Measurements from ENCODE around the gene IL1RAPL2. TPM values are rescaled to one million over a fixed set of nuclear protein-coding genes. Genes with fewer than 3 reads are reported as not detected.
"Not testable (repeated sequence)": the region's sequence is repeated elsewhere in the genome, so short reads cannot be mapped to it uniquely, and the experiment has no call there.

The IL1RAPL2 gene
- total and polyA plus RNA-seq, 5 donors from 2014 or later: not detected

- H3K4me1 Mint-ChIP-seq: no peaks in the 10 kb centered on the region
- no peak overlapping the region for H3K4me3 Mint-ChIP-seq
- H3K27me3 Mint-ChIP-seq: no peaks in the 10 kb centered on the region
- Histone ChIP-seq H3K27ac (ENCODE audit: insufficient read depth, low read length, poor library complexity, severe bottlenecking) (no peak overlapping the region), H3K36me3 (ENCODE audit: control insufficient read depth, insufficient read depth, low read length) (no peaks in the 10 kb centered on the region), H3K9me3 (ENCODE audit: control insufficient read depth in 2 of 2, low read length in 2 of 2) (no peaks in the 10 kb centered on the region), H3K4me1 (ENCODE audit: control insufficient read depth, insufficient read depth, low read length, poor library complexity, severe bottlenecking) (no peaks in the 10 kb centered on the region), H3K27me3 (ENCODE audit: control insufficient read depth, insufficient read depth, low read length) (no peaks in the 10 kb centered on the region), H3K4me3 (ENCODE audit: low read depth, low read length) (no peak overlapping the region)
- DNase-seq (no peak), ATAC-seq (ENCODE audit: low read depth in 2 of 2) (no peak)
- H3K27ac Mint-ChIP-seq: no peak overlapping the region
- H3K9me3 Mint-ChIP-seq: peaks cover 0 to 2% (median 0%) of the 10 kb centered on the region in 7 donors
- H3K36me3 Mint-ChIP-seq: no peaks in the 10 kb centered on the region
Measured at GRCh38 chrX:104659005-104659744, 93.2 kb downstream of the IL1RAPL2 start.

DNA sequence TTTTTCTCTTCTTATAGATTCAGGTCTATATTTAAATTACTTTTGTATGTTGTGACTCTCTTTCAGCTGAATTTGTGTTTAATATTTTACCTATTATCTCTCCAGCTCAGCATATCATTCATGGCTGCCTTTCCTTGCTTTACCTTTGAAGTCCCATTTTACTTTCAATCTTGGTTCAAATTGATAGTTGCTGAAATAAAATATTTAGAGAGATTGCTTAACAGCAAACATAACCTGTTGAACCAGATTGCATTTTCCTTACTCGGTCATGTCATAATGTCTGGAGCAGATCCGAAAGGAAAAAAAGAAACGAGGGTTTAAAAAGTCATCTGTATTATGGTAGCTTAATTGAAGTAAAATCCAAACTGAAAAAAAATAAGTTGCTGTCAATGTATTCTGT, 94.1 kb downstream of the IL1RAPL2 start:
- Histone ChIP-seq H3K4me1 (ENCODE audit: control insufficient read depth, insufficient read depth, low read length, poor library complexity, severe bottlenecking) (no peaks in the 10 kb centered on the region), H3K27me3 (ENCODE audit: control insufficient read depth, insufficient read depth, low read length) (no peaks in the 10 kb centered on the region), H3K36me3 (ENCODE audit: control insufficient read depth, insufficient read depth, low read length) (no peaks in the 10 kb centered on the region), H3K9me3 (ENCODE audit: control insufficient read depth in 2 of 2, low read length in 2 of 2) (no peaks in the 10 kb centered on the region), H3K27ac (ENCODE audit: insufficient read depth, low read length, poor library complexity, severe bottlenecking) (no peak overlapping the region), H3K4me3 (ENCODE audit: low read depth, low read length) (no peak overlapping the region)
- DNase-seq (no peak), ATAC-seq (ENCODE audit: low read depth in 2 of 2) (no peak)
- Mint-ChIP-seq H3K4me1 (no peaks in the 10 kb centered on the region), H3K4me3 (no peak overlapping the region), H3K27me3 (no peaks in the 10 kb centered on the region), H3K36me3 (no peaks in the 10 kb centered on the region), H3K9me3 (peaks cover 0 to 2% (median 0%) of the 10 kb centered on the region in 7 donors), H3K27ac (no peak overlapping the region)

DNA sequence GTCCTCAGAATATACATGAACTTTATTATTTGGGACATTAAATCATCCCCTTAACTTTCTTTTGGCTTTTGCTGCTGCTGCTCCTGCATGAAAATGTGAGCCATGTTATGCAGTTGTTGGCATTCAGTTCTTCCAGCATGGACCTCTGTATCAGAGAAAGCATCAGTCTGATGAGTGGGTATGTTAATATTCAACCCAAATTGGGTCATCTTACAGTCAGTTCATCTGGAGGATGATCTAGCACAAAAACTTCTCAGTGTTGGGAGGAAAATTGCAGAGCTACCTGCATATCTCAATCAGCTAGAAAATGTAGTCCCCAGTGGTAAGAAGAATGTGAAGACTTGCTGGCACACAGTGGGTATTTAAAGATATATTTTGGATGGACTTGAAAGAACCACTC, 96.7 kb downstream of the IL1RAPL2 start:
- Mint-ChIP-seq H3K27me3 (no peaks in the 10 kb centered on the region), H3K4me1 (no peaks in the 10 kb centered on the region), H3K4me3 (no peak overlapping the region), H3K36me3 (no peaks in the 10 kb centered on the region), H3K27ac (no peak overlapping the region), H3K9me3 (no peaks in the 10 kb centered on the region)
- Histone ChIP-seq H3K27ac (ENCODE audit: insufficient read depth, low read length, poor library complexity, severe bottlenecking) (no peak overlapping the region), H3K4me1 (ENCODE audit: control insufficient read depth, insufficient read depth, low read length, poor library complexity, severe bottlenecking) (no peaks in the 10 kb centered on the region), H3K27me3 (ENCODE audit: control insufficient read depth, insufficient read depth, low read length) (no peaks in the 10 kb centered on the region), H3K36me3 (ENCODE audit: control insufficient read depth, insufficient read depth, low read length) (no peaks in the 10 kb centered on the region), H3K9me3 (ENCODE audit: control insufficient read depth in 2 of 2, low read length in 2 of 2) (no peaks in the 10 kb centered on the region), H3K4me3 (ENCODE audit: low read depth, low read length) (no peak overlapping the region)
- DNase-seq (no peak), ATAC-seq (ENCODE audit: low read depth in 2 of 2) (no peak)

- Histone ChIP-seq H3K9me3 (ENCODE audit: control insufficient read depth in 2 of 2, low read length in 2 of 2) (no peaks in the 10 kb centered on the region), H3K36me3 (ENCODE audit: control insufficient read depth, insufficient read depth, low read length) (no peaks in the 10 kb centered on the region), H3K27ac (ENCODE audit: insufficient read depth, low read length, poor library complexity, severe bottlenecking) (no peak overlapping the region), H3K4me1 (ENCODE audit: control insufficient read depth, insufficient read depth, low read length, poor library complexity, severe bottlenecking) (no peaks in the 10 kb centered on the region), H3K27me3 (ENCODE audit: control insufficient read depth, insufficient read depth, low read length) (no peaks in the 10 kb centered on the region), H3K4me3 (ENCODE audit: low read depth, low read length) (no peak overlapping the region)
- Mint-ChIP-seq H3K4me3 (no peak overlapping the region), H3K9me3 (no peaks in the 10 kb centered on the region), H3K27ac (no peak overlapping the region), H3K4me1 (no peaks in the 10 kb centered on the region), H3K27me3 (no peaks in the 10 kb centered on the region), H3K36me3 (no peaks in the 10 kb centered on the region)
- DNase-seq (no peak), ATAC-seq (ENCODE audit: low read depth in 2 of 2) (no peak)
Measured at GRCh38 chrX:104665691-104666090, 99.7 kb downstream of the IL1RAPL2 start.

DNA sequence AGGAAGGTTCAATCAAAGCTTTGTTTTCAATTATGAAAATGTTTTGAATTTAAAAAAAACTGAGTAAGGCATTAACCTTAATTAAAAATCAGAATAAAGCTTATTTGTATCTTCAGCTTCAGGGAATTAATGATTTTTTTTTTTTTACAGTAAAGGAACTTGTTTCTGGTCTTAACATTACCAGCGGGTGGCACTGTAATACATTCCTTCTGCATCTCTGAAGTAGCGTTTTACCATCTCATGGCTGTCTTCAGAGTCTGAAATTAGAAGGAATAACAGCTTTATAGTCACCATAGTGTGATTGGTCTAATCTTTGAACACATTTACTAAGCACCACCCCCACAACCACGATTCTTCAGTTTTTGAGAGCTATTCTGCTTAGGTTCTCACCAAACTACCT, 102.6 kb downstream of the IL1RAPL2 start:
- Mint-ChIP-seq H3K4me3 (no peak overlapping the region), H3K9me3 (no peaks in the 10 kb centered on the region), H3K4me1 (no peaks in the 10 kb centered on the region), H3K27ac (no peak overlapping the region), H3K36me3 (no peaks in the 10 kb centered on the region), H3K27me3 (no peaks in the 10 kb centered on the region)
- Histone ChIP-seq H3K36me3 (ENCODE audit: control insufficient read depth, insufficient read depth, low read length) (no peaks in the 10 kb centered on the region), H3K4me3 (ENCODE audit: low read depth, low read length) (no peak overlapping the region), H3K4me1 (ENCODE audit: control insufficient read depth, insufficient read depth, low read length, poor library complexity, severe bottlenecking) (no peaks in the 10 kb centered on the region), H3K27me3 (ENCODE audit: control insufficient read depth, insufficient read depth, low read length) (no peaks in the 10 kb centered on the region), H3K9me3 (ENCODE audit: control insufficient read depth in 2 of 2, low read length in 2 of 2) (no peaks in the 10 kb centered on the region), H3K27ac (ENCODE audit: insufficient read depth, low read length, poor library complexity, severe bottlenecking) (no peak overlapping the region)
- no peak for ATAC-seq (ENCODE audit: low read depth in 2 of 2)
- DNase-seq: no peak

DNA sequence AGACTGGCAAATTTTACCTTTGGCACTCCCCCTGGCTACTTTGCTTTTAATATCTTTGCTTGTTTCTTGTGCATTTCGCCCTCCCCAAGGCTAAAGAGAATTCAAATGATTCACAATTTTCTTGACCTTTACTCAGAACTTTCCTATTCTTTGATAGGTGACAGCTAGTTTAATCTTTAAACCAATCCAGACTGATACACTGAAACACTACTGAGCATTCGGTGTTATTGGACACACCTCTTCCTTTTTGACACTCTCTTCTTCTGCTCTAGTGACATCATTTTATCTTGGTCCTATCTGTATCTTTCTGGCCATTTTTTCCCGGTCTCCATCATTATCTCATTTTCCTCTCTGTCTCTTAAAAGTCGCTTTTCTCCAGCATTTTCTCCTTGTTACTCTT, 103.1 kb downstream of the IL1RAPL2 start:
- Mint-ChIP-seq H3K4me3 (no peak overlapping the region), H3K4me1 (no peaks in the 10 kb centered on the region), H3K36me3 (no peaks in the 10 kb centered on the region), H3K27ac (no peak overlapping the region), H3K27me3 (no peaks in the 10 kb centered on the region), H3K9me3 (no peaks in the 10 kb centered on the region)
- H3K4me3 ChIP-seq (ENCODE audit: low read depth, low read length): no peak overlapping the region
- H3K27ac ChIP-seq (ENCODE audit: insufficient read depth, low read length, poor library complexity, severe bottlenecking): no peak overlapping the region
- DNase-seq (no peak), ATAC-seq (ENCODE audit: low read depth in 2 of 2) (no peak)
- H3K9me3 ChIP-seq (ENCODE audit: control insufficient read depth in 2 of 2, low read length in 2 of 2): no peaks in the 10 kb centered on the region
- no peaks in the 10 kb centered on the region for H3K4me1 ChIP-seq (ENCODE audit: control insufficient read depth, insufficient read depth, low read length, poor library complexity, severe bottlenecking)
- H3K36me3 ChIP-seq (ENCODE audit: control insufficient read depth, insufficient read depth, low read length): no peaks in the 10 kb centered on the region
- H3K27me3 ChIP-seq (ENCODE audit: control insufficient read depth, insufficient read depth, low read length): no peaks in the 10 kb centered on the region

DNA sequence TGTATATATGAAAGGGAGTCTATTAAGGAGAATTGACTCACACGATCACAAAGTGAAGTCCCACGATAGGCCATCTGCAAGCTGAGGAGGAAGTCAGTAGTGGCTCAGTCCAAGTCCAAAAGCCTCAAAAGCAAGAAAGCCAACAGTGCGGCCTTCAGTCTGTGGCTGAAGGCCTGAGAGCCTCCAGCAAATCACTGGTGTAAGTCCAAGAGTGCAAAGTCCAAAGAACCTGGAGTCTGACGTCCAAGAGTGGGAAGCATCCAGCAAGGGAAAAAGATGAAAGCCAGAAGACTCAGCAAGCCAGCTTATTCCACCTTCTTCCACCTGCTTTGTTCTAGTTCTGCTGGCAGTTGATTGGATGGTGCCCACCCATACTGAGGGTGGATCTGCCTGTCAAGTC, 104.1 kb downstream of the IL1RAPL2 start:
- no peaks in the 10 kb centered on the region for H3K9me3 ChIP-seq (ENCODE audit: control insufficient read depth in 2 of 2, low read length in 2 of 2)
- H3K36me3 Mint-ChIP-seq: no peaks in the 10 kb centered on the region
- H3K4me3 ChIP-seq (ENCODE audit: low read depth, low read length): no peak overlapping the region
- H3K27me3 ChIP-seq (ENCODE audit: control insufficient read depth, insufficient read depth, low read length): no peaks in the 10 kb centered on the region
- H3K4me1 ChIP-seq (ENCODE audit: control insufficient read depth, insufficient read depth, low read length, poor library complexity, severe bottlenecking): no peaks in the 10 kb centered on the region
- ATAC-seq (ENCODE audit: low read depth in 2 of 2) (no peak), DNase-seq (no peak)
- H3K27ac ChIP-seq (ENCODE audit: insufficient read depth, low read length, poor library complexity, severe bottlenecking): no peak overlapping the region
- no peaks in the 10 kb centered on the region for H3K4me1 Mint-ChIP-seq
- H3K4me3 Mint-ChIP-seq: no peak overlapping the region
- no peaks in the 10 kb centered on the region for H3K9me3 Mint-ChIP-seq
- H3K36me3 ChIP-seq (ENCODE audit: control insufficient read depth, insufficient read depth, low read length): no peaks in the 10 kb centered on the region
- H3K27ac Mint-ChIP-seq: no peak overlapping the region
- no peaks in the 10 kb centered on the region for H3K27me3 Mint-ChIP-seq

DNA sequence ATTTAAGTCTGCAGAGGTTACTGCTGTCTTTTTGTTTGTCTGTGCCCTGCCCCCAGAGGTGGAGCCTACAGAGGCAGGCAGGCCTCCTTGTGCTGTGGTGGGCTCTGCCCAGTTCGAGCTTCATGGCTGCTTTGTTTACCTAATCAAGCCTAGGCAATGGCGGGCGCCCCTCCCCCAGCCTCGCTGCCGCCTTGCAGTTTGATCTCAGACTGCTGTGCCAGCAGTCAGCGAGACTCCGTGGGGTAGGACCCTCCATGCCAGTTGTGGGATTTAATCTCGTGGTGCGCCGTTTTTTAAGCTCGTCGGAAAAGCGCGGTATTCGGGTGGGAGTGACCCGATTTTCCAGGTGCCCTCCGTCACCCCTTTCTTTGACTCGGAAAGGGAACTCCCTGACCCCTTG, 111.5 kb downstream of the IL1RAPL2 start:
- not testable (repeated sequence) for H3K27me3 ChIP-seq (ENCODE audit: control insufficient read depth, insufficient read depth, low read length); H3K9me3 Mint-ChIP-seq; H3K27ac Mint-ChIP-seq; ATAC-seq (ENCODE audit: low read depth in 2 of 2); H3K27ac ChIP-seq (ENCODE audit: insufficient read depth, low read length, poor library complexity, severe bottlenecking); H3K36me3 ChIP-seq (ENCODE audit: control insufficient read depth, insufficient read depth, low read length); H3K4me1 Mint-ChIP-seq; H3K36me3 Mint-ChIP-seq; H3K4me3 Mint-ChIP-seq; H3K9me3 ChIP-seq (ENCODE audit: control insufficient read depth in 2 of 2, low read length in 2 of 2); H3K4me3 ChIP-seq (ENCODE audit: low read depth, low read length); H3K4me1 ChIP-seq (ENCODE audit: control insufficient read depth, insufficient read depth, low read length, poor library complexity, severe bottlenecking); DNase-seq; H3K27me3 Mint-ChIP-seq

All from CD4-positive, CD25-positive, alpha-beta regulatory T cell (primary cell).